Measurements from ENCODE around the gene UPK3BL2.
"Not testable (repeated sequence)": the region's sequence is repeated elsewhere in the genome, so short reads cannot be mapped to it uniquely, and the experiment has no call there.

UPK3BL2 gene

GRCh38 chr7:102514881-102515721, 28.4 kb downstream of the UPK3BL2 start:
- H3K4me1 Mint-ChIP-seq (ENCODE audit: low read depth); H3K27ac Mint-ChIP-seq; intact Hi-C loops (cut with micrococcal nuclease); H3K4me3 Mint-ChIP-seq; H3K27me3 Mint-ChIP-seq; H3K36me3 Mint-ChIP-seq (ENCODE audit: low read depth); H3K9me3 Mint-ChIP-seq: not testable (repeated sequence)

GRCh38 chr7:102512642-102513221, 30.8 kb downstream of the UPK3BL2 start:
- H3K27me3 Mint-ChIP-seq; H3K9me3 Mint-ChIP-seq; intact Hi-C loops (cut with micrococcal nuclease); H3K4me1 Mint-ChIP-seq (ENCODE audit: low read depth); H3K36me3 Mint-ChIP-seq (ENCODE audit: low read depth): not testable (repeated sequence)
- peak overlapping the region; percentile 97 for H3K27ac Mint-ChIP-seq
- H3K4me3 Mint-ChIP-seq, result peak overlapping the region; percentile 75

GRCh38 chr7:102511860-102512522, 31.5 kb downstream of the UPK3BL2 start:
- H3K36me3 Mint-ChIP-seq (ENCODE audit: low read depth); H3K27me3 Mint-ChIP-seq; H3K9me3 Mint-ChIP-seq; intact Hi-C loops (cut with micrococcal nuclease); H3K4me1 Mint-ChIP-seq (ENCODE audit: low read depth): not testable (repeated sequence)
- peak overlapping the region; percentile 75 for H3K4me3 Mint-ChIP-seq
- peak overlapping the region; percentile 97 for H3K27ac Mint-ChIP-seq

- H3K36me3 Mint-ChIP-seq (ENCODE audit: low read depth); H3K27me3 Mint-ChIP-seq; H3K4me1 Mint-ChIP-seq (ENCODE audit: low read depth); H3K9me3 Mint-ChIP-seq; H3K27ac Mint-ChIP-seq; intact Hi-C loops (cut with micrococcal nuclease); H3K4me3 Mint-ChIP-seq: not testable (repeated sequence)
Observed at GRCh38 chr7:102510575-102510974, 32.9 kb downstream of the UPK3BL2 start.

- H3K4me3 Mint-ChIP-seq; H3K4me1 Mint-ChIP-seq (ENCODE audit: low read depth); H3K9me3 Mint-ChIP-seq; H3K36me3 Mint-ChIP-seq (ENCODE audit: low read depth); H3K27ac Mint-ChIP-seq; H3K27me3 Mint-ChIP-seq; intact Hi-C loops (cut with micrococcal nuclease): not testable (repeated sequence)
Observed at GRCh38 chr7:102507410-102508088, 35.9 kb downstream of the UPK3BL2 start.

GRCh38 chr7:102505298-102506185, 38.0 kb downstream of the UPK3BL2 start:
- H3K36me3 Mint-ChIP-seq (ENCODE audit: low read depth); H3K27ac Mint-ChIP-seq; H3K4me1 Mint-ChIP-seq (ENCODE audit: low read depth); H3K9me3 Mint-ChIP-seq; intact Hi-C loops (cut with micrococcal nuclease); H3K4me3 Mint-ChIP-seq; H3K27me3 Mint-ChIP-seq: not testable (repeated sequence)

GRCh38 chr7:102503141-102503540, 40.4 kb downstream of the UPK3BL2 start:
- H3K4me3 Mint-ChIP-seq; H3K4me1 Mint-ChIP-seq (ENCODE audit: low read depth); H3K9me3 Mint-ChIP-seq; H3K27ac Mint-ChIP-seq; H3K27me3 Mint-ChIP-seq; intact Hi-C loops (cut with micrococcal nuclease): not testable (repeated sequence)
- peaks cover 11% of the 10 kb centered on the region for H3K36me3 Mint-ChIP-seq (ENCODE audit: low read depth)

GRCh38 chr7:102498321-102498720, 45.2 kb downstream of the UPK3BL2 start:
- H3K9me3 Mint-ChIP-seq; H3K36me3 Mint-ChIP-seq (ENCODE audit: low read depth); H3K4me1 Mint-ChIP-seq (ENCODE audit: low read depth); H3K27ac Mint-ChIP-seq; H3K27me3 Mint-ChIP-seq; H3K4me3 Mint-ChIP-seq; intact Hi-C loops (cut with micrococcal nuclease): not testable (repeated sequence)

GRCh38 chr7:102497308-102497707, 46.2 kb downstream of the UPK3BL2 start:
- intact Hi-C loops (cut with micrococcal nuclease); H3K27me3 Mint-ChIP-seq; H3K4me3 Mint-ChIP-seq; H3K27ac Mint-ChIP-seq; H3K9me3 Mint-ChIP-seq; H3K36me3 Mint-ChIP-seq (ENCODE audit: low read depth); H3K4me1 Mint-ChIP-seq (ENCODE audit: low read depth): not testable (repeated sequence)

- H3K27ac Mint-ChIP-seq; intact Hi-C loops (cut with micrococcal nuclease); H3K27me3 Mint-ChIP-seq; H3K4me3 Mint-ChIP-seq; H3K36me3 Mint-ChIP-seq (ENCODE audit: low read depth); H3K4me1 Mint-ChIP-seq (ENCODE audit: low read depth); H3K9me3 Mint-ChIP-seq: not testable (repeated sequence)
Observed at GRCh38 chr7:102496861-102497260, 46.6 kb downstream of the UPK3BL2 start.

GRCh38 chr7:102494473-102495149, 48.9 kb downstream of the UPK3BL2 start:
- intact Hi-C loops (cut with micrococcal nuclease); H3K4me3 Mint-ChIP-seq; H3K27ac Mint-ChIP-seq; H3K4me1 Mint-ChIP-seq (ENCODE audit: low read depth); H3K36me3 Mint-ChIP-seq (ENCODE audit: low read depth); H3K9me3 Mint-ChIP-seq; H3K27me3 Mint-ChIP-seq: not testable (repeated sequence)

GRCh38 chr7:102494026-102494425, 49.5 kb downstream of the UPK3BL2 start:
- H3K27me3 Mint-ChIP-seq; H3K4me1 Mint-ChIP-seq (ENCODE audit: low read depth); intact Hi-C loops (cut with micrococcal nuclease); H3K27ac Mint-ChIP-seq; H3K9me3 Mint-ChIP-seq; H3K4me3 Mint-ChIP-seq; H3K36me3 Mint-ChIP-seq (ENCODE audit: low read depth): not testable (repeated sequence)

GRCh38 chr7:102493220-102493935, 50.1 kb downstream of the UPK3BL2 start:
- intact Hi-C loops (cut with micrococcal nuclease); H3K4me3 Mint-ChIP-seq; H3K36me3 Mint-ChIP-seq (ENCODE audit: low read depth); H3K27ac Mint-ChIP-seq; H3K27me3 Mint-ChIP-seq; H3K9me3 Mint-ChIP-seq; H3K4me1 Mint-ChIP-seq (ENCODE audit: low read depth): not testable (repeated sequence)
